Stimulated activated CD4-positive, alpha-beta T cell treated with anti-CD3 and anti-CD28 coated beads, Interleukin-4, amount 100 ng/mL, for 1 hour (primary cell): ENCODE results near the gene ARAP3.
"Not testable (repeated sequence)": the region's sequence is repeated elsewhere in the genome, so short reads cannot be mapped to it uniquely, and the experiment has no call there.

Experiments
- DNase-seq: peaks from one replicate; pipeline ENCODE4 v3.0.0-alpha.2; 2020

ARAP3 gene

GRCh38 chr5:141611289-141611688 is 70.7 kb downstream of the ARAP3 start:
- no peak for DNase-seq

GRCh38 chr5:141609921-141610320 is 72.1 kb downstream of the ARAP3 start:
- not testable (repeated sequence) for DNase-seq

- DNase-seq = no peak
These were observed 73.0 kb downstream of the ARAP3 start for GRCh38 chr5:141609044-141609443.

GRCh38 chr5:141608557-141608956 is 73.5 kb downstream of the ARAP3 start:
- DNase-seq = no peak

- DNase-seq = no peak
These were observed 74.0 kb downstream of the ARAP3 start for GRCh38 chr5:141608046-141608445.

GRCh38 chr5:141605523-141606277 is 76.3 kb downstream of the ARAP3 start:
- DNase-seq = peak; percentile 45

- DNase-seq = no peak
These were observed 77.9 kb downstream of the ARAP3 start for GRCh38 chr5:141603923-141604717.
